ENCODE data around the gene NIT1.
A peak's percentile ranks its signal among the peaks of the same experiment; 100 is the strongest.

NIT1 gene, protein sequence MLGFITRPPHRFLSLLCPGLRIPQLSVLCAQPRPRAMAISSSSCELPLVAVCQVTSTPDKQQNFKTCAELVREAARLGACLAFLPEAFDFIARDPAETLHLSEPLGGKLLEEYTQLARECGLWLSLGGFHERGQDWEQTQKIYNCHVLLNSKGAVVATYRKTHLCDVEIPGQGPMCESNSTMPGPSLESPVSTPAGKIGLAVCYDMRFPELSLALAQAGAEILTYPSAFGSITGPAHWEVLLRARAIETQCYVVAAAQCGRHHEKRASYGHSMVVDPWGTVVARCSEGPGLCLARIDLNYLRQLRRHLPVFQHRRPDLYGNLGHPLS

DNA sequence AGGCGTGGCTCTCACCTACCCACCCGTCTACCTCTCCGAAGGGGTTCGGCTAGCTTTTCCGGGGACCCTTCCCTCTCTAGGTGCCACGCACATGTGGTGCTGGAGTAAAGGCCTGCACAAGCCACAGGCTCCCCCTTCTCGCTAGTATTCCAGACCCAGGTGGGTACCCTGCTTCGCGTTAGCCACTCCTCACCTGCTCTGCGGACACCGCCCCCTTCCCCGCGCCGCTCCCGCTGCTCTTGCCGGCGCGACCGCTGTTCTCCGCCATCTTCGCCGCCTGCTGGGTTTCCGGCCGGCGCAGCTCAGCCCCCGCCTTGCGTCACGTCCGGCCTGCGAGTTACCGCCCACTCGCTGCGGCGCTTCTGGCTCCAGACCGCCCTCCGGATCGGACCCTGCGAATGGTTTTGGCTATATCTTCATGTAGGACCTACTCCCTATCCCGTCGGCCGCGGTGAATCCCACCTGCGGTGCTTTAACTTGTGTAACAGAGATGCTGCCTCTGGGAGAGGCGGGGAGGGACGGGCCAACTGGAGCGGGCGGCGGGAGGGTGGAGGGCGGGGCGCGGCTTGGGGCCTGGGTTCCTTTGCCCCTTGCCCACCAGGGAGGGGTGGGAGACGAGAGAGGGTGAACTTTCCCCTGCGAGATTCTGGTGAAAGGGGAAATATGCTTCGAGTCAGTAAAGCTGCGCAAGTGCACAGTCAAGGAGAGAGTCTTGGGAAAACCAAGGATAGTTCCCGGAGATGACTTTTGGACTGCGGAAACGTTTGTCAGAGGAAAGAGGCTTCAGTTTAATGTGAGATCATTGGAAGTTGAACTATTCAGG is at the start of gene NIT1, which contains the start of gene PFDN2:
TSS of gene NIT1 (plus strand) at position 347 of the 823 bp plus-strand sequence. CDS start at position 419, 72 bp downstream.
TSS of gene PFDN2 (minus strand) at position 279 of the 823 bp plus-strand sequence. CDS start at position 268, 11 bp downstream.
- peak; percentile 84 for DNase-seq

DNA sequence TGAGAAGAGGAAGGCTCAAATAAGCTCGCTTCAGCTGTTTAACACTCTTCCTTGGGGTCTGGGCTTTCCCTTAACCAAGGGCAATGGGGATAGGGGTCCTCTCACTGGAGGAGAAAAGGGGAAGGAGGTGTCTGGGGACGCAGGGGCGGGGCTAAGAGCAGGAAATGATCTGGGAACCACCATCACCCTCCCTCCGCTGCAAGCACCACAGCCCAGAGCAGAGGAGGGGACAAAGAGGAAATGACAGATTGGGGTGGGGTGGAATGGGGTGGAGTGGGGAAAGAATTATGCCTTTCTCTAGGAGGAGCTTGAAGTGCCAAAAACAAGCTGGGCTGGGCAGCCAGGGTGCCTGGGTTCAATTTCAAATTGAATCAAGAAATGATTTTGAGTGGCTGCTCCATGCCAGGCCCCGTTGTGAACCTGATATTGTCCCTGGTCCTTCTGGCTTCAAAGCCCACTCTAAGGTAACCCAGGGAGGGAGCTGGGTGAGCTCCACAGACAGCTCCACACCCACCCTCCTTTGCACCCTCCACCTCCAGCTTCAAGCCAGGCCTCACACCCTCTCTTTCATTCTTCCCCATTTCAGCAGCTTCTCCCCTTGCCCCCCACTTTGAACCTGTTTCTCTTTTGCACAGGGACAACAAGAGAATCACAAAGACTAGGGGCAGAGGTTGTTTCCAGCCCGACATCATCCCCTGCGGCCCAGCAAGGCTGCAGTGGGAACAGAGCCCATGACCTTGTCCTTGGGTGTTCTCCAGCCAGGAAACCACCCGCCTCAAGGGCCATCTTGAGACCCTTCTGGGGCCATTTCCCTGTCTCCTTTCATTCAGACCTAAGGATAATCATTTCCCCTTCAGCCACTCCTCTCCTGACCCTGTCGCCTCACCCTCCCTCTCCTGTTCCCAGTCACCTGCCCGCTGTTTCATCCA is 49.3 kb upstream of the NIT1 start:
- peak; percentile 93 to 94 for DNase-seq

DNA sequence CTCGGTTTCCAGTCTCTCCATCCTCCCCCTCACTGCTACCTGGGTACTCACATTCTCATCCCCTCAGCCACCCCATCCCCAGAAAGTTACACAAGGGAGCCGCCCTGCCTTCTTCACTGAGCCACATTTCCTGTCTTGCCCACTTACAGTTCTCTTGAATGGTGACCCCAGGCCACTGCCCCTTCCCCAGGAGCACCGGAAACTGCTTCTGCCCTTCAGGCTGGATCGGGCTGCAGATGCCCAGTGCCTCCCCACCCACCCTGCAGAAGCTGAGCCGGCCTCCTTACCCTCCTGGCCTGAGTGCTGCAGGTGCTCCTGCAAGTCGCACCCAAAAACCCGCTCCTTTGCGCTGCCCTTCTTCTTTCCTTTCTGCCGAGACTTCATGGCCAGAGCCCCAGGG is 48.7 kb upstream of the NIT1 start:
- DNase-seq, result peak in 1 of 2 donors; percentile 13

DNA sequence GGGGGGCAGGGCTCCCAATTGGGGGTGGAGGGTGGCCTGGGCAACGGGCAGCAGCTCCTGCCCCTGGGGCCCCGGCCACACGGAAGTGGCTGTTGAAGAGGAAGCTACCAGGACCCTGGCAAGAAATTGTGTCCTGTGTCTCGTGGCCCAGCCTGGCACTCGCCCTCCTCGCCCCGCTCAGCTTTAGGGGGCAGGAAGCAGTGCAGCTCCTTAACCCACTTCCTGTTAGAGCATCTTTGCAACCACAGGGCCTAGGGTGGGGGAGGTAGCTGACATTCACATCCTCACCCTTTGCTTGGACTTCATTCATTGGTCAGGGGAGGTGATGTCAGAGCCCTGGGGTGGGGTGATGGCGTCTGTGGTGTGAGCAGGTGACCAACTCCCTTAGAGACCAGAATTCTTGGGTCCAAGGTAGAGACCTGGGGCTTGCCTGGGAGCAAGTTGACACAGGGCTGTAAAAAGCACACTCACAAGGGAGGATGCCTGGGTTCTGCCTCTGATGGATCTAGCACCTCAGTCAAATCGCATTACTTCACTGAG is 48.1 kb upstream of the NIT1 start, which contains the start of gene ARHGAP30:
TSS of gene ARHGAP30 (minus strand) at position 161 of the 540 bp plus-strand sequence. CDS start 267 bp downstream, outside the sequence.
- peak; percentile 94 to 95 for DNase-seq

DNA sequence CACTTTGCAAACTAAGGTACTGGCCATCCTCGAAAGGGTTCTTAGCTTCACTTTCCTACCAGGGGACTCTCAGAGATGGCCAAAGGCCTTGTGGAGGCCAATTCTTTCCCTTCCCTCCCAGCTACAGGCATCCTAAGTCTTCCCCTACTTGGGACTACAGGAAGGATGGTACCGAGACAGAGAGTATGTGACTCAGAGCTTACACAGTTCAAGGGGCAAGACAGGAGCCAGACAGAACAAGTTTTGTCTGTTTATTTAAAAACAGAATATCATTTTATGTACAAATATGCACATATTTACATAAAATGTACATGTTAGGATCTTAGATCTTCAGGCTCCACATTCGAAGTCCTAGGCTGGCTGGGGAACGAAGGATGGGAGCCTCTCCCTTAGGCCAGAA is 47.1 kb upstream of the NIT1 start:
- DNase-seq, result no peak

DNA sequence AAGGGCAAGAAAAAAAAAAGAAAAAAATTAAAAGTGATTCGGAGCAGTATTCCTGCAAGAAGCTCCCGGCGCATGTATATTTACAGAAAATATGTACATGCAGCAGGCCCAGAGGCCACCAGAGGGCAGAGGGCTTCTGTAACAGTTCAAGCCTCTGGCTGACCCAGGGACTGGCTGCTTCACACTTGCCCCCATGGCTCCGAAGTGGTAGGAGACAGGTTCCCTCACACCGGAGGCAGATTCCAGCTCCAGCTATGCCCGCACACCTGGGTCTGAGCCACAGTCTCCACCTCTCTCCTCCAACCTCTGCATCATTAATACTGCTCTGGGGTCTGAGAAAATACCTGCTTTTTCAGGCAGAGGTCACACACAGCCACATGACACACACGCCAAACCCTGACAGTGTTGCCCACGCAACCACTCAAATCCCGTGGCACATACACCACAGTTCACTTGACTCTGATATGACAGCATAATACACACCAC is 46.0 kb upstream of the NIT1 start:
- DNase-seq, result peak; percentile 59 to 69

DNA sequence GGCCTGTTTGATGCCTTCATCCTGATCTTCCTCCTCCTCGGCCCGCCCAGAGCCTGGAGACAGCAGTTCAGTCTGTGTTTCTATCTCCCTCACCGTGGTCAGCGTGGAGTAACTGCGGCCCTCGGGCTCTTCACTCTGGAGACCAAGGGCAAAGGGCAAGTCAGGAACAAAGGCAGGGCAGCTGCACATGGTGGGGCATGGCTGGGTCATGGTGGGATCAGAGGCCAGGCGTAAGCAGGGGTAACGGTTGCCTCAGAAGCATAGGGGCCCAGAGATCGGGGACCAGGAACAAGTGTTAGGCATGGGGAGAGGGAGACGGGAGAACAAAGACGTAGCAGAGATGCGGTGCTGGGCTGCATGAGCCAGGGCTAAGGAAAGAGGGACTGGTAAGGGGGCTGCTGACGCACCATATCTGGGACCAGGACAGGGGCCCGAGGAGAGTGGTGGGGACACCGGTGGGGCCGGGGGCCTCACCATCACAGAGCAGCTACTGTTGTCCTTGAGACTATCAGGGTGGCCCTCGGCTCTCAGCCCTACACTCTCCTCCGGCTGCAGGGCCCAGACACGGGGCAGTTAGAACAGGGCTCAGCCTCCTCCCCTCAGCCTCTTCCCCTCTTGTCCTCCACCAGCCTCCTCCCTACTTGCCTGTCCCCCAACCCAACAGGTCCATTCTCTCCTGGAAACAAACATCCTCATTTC is 45.0 kb upstream of the NIT1 start:
- no peak for DNase-seq

DNA sequence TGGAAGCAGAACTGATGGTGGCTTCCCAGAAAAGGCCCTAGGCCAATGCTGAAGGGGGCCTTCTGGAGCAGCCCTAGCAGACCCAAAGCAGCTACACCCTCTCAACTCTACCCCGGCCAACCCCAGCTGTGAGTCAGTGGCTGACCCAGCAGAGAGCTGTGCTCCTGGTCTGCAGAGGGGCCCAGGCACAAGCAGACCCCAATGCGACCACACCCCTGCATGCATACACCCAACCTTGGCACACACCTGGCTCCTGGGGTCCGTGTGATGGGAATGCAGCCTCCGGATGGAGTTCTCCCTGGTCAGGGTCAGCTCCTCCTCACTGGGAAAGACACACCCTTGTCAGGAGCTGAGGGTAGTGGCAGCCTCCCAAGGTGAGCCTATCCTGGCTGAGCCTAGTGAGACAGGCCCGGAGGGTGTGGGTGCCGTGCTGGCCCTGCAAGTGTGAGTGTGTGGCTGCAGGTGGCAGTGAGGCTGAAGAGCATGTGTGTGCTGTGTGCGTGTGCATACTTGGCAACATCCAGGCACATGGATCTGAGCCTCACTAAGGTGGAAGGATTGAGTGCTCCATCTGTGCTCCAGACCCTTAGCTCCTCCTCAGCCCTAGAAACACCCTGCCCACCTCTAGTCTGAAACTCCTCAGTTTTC is 44.3 kb upstream of the NIT1 start:
- no peak for DNase-seq

DNA sequence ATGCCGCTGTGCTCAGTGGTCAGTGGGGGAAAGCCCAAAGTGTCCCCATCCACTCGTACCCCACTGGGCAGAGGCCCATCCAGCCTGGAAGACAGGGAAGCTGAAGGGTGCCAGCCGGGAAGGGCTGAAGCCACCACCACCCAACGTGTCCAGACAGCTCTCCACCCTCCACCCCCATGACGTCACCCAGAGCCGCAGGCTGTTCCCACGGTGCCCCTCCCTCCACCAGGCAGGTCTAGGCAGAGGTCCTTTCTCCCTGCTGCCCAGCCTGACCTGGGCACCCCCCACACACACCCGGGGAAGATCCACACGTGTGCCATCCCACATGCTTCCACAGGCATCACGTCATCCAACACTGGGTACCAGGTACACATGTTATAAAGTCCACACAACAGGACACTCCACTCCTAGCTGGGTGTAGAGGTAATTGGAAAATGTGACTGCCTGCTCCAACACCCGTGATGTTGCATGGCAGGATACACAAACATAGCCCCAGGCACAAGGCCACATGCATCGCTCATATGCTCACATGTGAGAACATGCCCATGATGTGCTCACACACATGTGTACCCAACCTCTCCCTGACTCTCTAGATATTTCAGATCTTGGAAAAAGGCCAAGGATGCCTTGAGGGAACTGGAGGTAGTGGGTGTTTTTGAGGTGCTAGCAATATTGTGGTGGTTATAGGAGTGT is 43.1 kb upstream of the NIT1 start:
- DNase-seq, result no peak

DNA sequence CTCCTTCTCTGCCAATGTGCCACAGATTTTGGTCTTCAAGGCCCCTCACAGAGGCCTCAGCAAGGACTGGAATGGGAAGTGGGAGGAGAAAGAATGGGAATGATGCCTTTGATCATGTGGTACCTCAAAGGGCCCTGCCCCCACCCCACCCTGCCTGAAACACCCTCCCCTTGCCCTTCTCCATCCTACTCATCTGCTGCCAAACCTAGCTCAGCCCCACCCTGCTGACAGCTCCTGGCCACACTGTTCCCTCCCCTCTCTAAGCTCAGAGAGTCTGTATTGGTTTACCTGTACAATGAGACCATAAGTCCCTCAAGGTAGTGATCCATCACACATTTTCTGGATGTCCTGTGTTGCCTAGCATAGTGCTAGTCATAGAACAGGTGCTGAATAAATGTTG is 41.5 kb upstream of the NIT1 start:
- DNase-seq, result no peak

DNA sequence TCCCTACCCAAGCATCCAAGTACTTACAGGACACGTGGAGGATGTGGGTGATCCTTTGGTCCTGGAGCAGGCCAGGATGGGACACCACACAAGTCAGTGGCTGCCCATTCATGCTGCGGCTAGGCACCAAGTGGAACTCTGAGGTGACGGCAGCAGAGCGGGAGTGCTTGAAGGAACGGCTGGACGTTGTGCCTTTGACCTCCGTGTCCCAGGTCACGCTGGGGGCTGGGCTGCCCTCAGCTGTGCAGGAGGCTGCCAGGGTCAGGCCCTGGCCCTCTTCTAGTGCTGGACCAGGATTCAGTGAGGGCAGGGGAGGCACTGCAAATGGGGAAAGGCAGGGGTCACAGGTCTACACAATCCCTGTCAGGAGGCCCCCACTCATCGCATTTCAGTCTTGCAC is 40.5 kb upstream of the NIT1 start:
- no peak for DNase-seq

DNA sequence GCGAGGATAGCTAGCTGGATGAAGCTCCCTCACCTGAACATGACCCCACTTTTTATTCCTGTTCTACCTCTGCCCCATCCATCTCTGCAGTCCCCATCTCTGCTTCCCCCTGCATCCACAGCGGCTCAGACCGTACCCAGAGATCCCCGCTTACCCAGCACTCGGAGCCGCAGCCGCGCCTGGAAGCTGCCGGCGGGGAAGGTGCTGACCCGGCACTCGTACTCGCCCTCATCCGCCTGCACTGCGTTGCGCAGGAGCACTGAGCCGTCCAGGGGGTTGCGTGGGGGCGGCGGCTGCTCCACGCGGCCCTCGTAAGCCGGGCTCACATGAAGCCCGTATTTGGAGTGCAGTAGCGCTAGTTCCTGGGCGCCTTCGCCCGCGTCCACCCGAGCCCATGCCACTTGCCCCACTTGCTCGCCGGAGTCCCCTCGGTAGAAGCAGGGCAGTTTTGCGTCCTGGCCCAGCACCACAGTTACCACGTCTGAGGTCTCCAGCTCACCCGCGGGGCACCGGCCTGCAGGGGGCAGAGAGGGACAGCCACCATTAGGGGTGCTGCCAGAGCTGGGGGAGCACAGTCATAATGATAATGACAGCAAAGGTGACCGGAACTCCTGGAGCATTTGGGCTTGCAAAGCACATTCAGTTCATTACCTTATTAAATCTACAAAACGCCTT is 38.3 kb upstream of the NIT1 start:
- DNase-seq, result no peak

DNA sequence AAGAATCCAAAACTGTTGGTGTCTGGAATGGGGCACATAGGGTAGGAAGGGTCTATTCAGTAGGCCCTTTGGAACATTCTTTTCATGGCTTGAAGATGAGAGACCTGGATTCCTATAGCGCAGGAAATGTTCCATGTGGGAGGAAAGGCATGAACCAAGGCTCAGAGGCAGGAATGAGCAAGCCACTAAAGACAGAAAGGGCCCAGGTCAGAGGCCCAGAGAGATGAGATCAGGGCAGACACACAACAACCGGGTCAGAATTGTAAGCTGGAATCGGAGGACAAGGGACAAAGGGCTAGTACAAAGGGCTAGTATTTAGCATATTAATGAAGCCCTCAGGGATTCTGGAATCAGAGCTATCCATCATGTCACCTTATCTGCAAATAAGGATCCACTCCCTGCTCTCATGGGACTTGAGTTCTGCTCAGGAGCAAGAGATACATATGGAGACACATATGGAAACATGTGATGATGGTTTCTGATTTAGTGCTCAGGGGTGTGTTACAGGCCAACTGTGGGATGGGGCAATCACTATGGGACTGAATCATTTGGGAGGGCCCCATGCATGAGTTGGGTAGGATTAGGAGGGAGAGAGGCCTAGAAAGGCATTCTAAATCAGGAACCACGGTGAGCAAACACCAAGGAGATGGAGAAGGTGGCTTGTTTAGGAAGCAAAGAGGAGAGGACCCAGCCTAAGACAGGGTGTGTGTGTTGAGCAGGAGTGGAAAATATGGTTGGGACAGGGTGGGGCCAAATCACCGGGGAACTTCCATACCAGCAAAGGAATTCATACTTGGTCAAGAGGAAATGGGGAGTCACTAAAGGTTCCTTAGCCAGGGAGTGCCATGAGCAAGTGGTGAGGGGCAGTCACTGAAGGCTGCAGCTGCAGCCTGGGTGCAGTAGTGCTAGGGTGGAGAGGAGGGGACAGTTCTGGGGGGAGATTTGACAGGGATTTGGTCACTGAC is 37.2 kb upstream of the NIT1 start:
- DNase-seq, result no peak

DNA sequence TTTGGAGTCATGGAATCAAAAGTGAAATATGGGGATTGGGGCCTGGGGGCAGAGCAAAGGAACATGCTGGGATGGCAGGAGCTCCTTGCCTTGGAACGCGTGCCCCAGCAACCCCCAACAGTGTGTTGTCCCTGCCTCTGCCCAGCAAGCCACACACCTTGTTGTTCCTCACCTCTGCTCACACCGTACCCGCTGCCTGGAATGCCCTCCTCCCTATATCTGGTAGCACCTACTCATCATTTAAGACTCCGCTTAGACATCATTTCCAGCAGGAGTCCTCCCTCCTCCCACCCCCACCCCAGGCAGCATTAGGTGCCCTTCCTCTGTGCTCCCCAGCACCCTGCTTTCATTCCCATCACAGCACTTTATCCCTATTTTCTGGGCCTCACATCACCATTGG is 36.4 kb upstream of the NIT1 start:
- DNase-seq, result no peak

DNA sequence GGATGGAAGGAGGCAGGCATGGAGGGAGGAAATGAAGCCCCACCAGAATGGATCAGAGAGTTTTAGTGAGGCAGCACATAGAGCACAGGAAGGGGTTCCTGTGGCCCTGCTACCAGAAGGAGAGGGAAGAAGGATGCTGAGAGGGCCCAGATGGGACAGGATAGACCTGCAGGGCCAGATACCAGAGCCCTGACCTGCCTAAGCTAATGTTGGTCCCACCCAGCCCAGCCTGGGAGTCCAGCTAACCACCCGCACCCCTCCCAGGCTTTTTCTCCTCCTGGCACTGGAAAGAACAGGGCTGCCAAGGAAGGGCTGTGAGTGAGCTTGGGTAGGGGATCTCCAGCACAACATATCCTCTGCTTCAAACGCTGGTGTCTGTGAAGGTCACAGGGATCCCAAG is 35.4 kb upstream of the NIT1 start:
- DNase-seq, result no peak

DNA sequence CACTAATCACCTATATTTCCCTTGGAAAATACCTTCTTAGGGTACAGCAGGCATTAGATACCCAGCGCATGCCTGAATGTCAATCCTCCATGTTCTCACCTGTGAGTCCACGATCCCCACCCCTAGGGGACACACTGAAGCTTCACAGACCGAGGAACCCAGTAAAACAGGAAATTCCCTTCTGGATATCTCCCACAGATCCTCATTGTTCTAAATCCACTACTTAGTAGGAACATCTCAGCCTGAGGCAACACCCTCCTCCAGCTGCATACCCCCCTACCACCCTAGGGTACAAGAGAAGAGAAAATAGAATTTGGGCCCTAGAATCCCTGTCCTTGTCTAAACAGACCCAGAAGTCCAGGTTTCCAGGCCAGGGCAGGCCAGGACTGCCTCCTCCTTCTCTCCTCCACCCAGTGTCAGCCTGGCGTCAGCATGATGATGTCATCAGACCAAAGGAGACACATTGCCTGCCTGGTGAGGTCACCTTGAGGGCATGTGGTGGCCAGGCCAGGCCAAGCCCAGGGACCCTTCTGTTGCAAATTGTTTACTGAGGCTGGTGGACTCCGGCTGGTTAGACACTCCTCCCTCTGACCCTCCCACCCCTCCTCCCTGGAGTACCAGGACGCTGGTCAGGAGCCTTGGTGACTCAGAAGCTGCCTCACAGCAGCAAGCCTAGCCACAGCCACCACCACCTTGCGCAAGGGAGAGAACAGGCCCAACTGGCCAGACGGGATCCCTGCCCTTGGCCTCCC is 34.7 kb upstream of the NIT1 start:
- DNase-seq, result peak in 1 of 2 donors; percentile 84

DNA sequence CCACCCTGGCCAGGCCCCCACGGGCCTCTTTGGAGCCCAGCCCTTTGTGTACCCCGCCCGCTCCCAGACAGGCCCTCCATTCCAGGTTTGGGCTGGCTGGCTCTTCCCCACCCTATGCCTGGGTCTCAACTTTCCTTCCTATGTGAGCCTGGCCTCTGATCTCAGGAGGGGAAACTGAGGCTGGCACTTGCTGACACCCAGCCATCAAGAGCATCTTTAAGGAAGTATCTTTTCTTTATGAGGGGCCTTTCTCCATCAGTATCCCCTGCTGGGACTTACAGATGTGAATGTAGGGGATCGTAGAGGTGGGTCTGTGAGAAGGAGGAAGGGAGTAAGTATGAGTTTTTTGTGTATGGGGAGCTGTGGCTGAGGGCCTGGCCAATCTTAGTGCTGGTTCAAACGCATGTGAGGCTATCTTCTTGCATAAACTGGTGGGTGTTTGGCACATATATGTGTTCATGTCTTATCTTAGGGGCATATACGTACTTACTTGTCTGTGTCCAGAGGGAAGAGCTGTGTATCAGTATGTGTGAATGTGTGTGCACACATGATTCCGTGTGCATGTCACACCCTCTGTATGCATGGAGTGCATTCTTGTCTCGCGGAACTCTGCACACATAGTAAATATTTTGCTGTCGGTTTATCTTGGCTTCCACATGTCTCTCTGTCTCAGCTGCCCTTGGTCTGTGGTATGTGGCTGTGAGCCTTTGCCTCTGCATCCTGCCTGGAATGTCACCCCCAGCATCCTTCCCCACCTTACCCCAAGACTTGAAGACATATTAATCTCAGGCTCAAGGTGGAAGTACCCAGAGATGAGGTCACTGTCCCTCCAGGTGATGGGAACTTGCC is 33.9 kb upstream of the NIT1 start:
- DNase-seq, result no peak
